AG04449 (cell line): ENCODE measurements around the gene LRRC37A3.
"Not testable (repeated sequence)": the region's sequence is repeated elsewhere in the genome, so short reads cannot be mapped to it uniquely, and the experiment has no call there.

Source experiments
- CTCF ChIA-PET: fragments of 350-600 bp; formaldehyde crosslinking; extraction: SDS; loops from one replicate; lab custom pipeline; 2021; ENCODE audit warnings: antibody characterized with exemption; lab: Yijun Ruan, JAX
- POLR2A ChIA-PET: fragments of 400-600, 350-600 bp; formaldehyde crosslinking; extraction: SDS; loops from one replicate; lab custom pipeline; 2020; ENCODE audit warnings: antibody characterized with exemption, inconsistent platforms; lab: Yijun Ruan, JAX
- DNase-seq: peaks from one replicate; pipeline ENCODE4 v3.0.0-alpha.2; 2010; ENCODE audit warnings: low read depth, low spot score
- H3K4me3 ChIP-seq: 2 replicates; pipeline ENCODE4 v1.5.1; 2011; ENCODE audit warnings: low read depth, mild to moderate bottlenecking, control low read depth, low read length

Gene LRRC37A3

DNA sequence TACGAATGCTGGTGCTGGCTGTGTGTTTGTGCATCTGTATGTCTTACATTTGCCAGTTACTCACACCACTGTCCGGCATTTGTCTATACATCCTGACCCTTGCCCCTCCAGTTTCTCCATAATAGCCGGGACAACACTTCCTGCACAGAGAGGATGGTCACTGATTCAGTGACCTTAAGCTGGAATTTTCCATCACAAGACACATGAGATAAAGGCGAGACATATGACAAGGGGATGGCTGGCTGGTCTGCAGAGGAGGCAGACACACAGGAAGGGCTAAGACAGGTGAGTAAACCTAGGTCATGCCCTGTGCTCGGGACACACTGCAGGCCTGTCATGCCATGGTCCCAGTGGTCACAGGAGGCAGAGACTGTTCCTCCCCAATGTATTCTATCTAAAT lies 100.4 kb downstream of the LRRC37A3 start:
- POLR2A ChIA-PET, H3K4me3 ChIP-seq, DNase-seq, CTCF ChIA-PET: not testable (repeated sequence)

DNA sequence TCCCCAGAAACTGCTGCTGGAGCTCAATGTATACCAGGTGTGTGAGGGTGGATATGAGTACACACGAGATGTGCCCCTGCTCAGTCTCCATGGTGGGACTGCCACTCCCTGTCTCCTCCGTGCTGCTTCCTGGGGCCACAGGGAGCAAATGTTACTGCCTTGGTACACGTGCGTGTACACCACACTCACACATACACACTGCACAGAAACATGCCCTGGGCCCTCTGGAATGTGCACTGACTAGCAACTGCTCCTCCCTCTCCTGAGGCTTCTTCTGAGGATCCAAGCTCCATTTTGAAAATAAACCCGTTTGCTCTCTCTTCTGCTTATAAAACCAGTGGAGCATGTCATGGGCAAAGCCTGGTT lies 103.5 kb downstream of the LRRC37A3 start:
- CTCF ChIA-PET, DNase-seq, H3K4me3 ChIP-seq, POLR2A ChIA-PET: not testable (repeated sequence)

DNA sequence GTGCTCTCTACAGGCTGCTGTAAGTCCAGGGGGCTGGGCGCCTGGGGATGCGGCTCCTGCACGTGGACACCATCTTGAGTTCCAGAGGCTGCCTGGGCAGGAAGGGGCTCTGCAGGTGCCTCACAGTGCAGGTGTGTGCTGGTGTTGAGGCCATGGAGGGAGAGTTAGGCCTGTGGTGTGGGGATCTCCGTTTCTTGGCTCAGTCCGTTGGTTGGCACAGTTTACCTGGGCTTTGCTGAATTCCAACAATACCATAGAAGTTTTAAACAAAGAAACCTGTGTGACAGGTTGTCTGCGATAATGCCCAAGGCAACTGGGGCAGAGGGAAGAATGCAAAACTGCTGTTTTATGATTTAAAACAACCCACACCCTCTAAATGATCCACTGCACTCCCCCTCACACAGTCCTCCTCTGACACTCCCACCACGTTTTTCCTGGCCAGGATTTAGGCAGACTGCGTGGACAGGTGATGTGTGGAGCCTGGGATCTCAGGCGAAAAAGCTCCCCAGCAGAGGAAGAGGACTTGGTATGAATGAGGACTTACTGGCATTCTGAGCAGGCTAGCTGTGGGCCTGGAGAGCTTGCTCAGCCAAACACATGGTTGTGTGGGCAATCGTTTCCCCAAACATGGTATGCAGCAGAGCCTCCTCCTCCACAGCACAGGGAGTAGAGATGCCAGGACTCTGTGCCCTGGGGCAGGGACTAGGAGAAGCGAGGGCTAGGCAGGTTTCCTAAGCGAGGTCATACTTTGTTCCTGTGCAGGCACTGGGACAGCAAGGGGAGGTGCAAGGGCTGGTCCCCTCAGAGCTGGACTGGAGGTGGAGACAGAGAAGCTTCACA lies 104.1 kb downstream of the LRRC37A3 start:
- DNase-seq, CTCF ChIA-PET, H3K4me3 ChIP-seq, POLR2A ChIA-PET: not testable (repeated sequence)

DNA sequence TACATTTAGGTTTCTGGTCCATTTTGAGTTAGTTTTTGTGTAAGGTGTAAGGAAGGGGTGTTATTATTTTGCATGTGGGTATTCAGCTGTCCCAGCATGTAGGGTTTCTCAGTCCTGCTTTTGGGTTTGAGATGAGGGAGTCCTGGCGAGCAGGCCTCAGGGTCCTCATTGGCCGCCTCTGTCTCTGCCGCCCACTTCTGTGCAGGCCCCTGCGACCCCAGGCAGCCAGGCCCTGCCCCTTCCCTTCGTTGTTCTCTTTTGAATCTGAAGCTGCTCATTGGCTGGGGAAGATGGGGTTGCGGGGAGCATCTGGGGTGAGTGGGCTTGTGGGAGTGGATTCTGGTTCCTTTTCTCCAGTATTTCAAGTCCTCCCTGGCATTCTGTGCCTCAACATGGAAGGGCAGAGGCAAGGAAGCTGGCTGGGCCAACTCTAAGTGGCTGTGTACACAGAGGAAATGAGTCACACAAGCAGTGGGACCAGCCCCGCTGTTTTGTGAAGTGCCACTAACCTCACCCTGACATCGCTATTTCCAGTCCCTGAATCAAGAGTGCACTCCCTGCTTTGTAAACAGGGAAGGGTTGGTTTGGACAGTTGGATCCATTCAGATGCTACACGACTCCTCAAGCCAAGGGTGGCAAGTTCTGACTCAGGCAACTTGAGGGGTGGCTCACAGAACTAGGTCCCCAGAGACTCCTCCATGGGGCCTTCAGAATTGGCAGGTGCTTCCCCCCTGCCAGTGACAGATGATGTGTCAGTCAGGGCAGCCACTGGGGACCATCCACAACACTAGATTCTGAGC lies 110.9 kb downstream of the LRRC37A3 start:
- DNase-seq, POLR2A ChIA-PET, CTCF ChIA-PET, H3K4me3 ChIP-seq: not testable (repeated sequence)
